Tibial nerve (tissue), 4 donors: ENCODE measurements around the gene PTPRJ.

ENCODE experiments used
- EP300 ChIP-seq, 2 donors: sonication (generic); formaldehyde crosslinking; IDR thresholded peaks; one replicate each; pipeline ENCODE4 v1.6.1; 2017; ENCODE audit warnings: antibody characterized with exemption in 2 of 2, mild to moderate bottlenecking in 1 of 2
- POLR2A ChIP-seq, 2 donors: fragments of 450-650 bp; IDR thresholded peaks; one replicate each; pipeline ENCODE4 v1.6.1; 2017; ENCODE audit warnings: antibody characterized with exemption in 2 of 2, mild to moderate bottlenecking in 2 of 2, moderate library complexity in 2 of 2
- TF ChIP-seq, protein P1 (sequence below), 5 experiments: fragments of 200-600 bp in 3 of 5; fragments of 450-650 bp in 2 of 5; sonication (generic) in 3 of 5; IDR thresholded peaks; one replicate each; pipeline ENCODE4 v1.5.1; 2016 to 2019; ENCODE audit warnings: antibody characterized with exemption in 5 of 5, mild to moderate bottlenecking in 3 of 5, moderate library complexity in 2 of 5

DNA sequence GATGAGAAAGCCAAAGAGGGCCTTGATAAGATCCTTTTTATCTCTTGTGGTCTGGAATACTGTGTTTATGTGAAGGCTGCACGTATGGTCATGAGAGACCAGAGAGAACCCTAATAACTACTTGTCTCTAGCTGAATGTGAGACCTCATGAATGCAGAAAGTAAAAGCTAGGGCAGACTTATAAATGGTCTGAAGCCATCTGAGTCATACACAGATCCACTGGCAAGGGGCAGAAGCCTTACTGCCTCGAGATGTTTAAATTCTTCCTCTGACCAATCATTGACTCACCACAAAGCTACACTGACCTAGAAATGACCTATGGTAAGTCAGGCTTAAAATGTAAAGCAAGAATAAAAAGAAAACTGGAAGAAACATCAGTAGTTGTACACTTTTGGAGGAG, 213.5 kb downstream of the PTPRJ start:
- TF ChIP-seq, protein P1, sequence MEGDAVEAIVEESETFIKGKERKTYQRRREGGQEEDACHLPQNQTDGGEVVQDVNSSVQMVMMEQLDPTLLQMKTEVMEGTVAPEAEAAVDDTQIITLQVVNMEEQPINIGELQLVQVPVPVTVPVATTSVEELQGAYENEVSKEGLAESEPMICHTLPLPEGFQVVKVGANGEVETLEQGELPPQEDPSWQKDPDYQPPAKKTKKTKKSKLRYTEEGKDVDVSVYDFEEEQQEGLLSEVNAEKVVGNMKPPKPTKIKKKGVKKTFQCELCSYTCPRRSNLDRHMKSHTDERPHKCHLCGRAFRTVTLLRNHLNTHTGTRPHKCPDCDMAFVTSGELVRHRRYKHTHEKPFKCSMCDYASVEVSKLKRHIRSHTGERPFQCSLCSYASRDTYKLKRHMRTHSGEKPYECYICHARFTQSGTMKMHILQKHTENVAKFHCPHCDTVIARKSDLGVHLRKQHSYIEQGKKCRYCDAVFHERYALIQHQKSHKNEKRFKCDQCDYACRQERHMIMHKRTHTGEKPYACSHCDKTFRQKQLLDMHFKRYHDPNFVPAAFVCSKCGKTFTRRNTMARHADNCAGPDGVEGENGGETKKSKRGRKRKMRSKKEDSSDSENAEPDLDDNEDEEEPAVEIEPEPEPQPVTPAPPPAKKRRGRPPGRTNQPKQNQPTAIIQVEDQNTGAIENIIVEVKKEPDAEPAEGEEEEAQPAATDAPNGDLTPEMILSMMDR (IDR thresholded peaks at IDR 0.05), result no peak
- TF ChIP-seq POLR2A (IDR thresholded peaks at IDR 0.05) (no peak), EP300 (IDR thresholded peaks at IDR 0.05) (no peak)
